ENCODE measurements around the gene ANKRD63. TPM values are rescaled to one million over a fixed set of nuclear protein-coding genes. Genes with fewer than 3 reads are reported as not detected.

ANKRD63 gene
- polyA plus RNA-seq, 1 experiment, result not detected

DNA sequence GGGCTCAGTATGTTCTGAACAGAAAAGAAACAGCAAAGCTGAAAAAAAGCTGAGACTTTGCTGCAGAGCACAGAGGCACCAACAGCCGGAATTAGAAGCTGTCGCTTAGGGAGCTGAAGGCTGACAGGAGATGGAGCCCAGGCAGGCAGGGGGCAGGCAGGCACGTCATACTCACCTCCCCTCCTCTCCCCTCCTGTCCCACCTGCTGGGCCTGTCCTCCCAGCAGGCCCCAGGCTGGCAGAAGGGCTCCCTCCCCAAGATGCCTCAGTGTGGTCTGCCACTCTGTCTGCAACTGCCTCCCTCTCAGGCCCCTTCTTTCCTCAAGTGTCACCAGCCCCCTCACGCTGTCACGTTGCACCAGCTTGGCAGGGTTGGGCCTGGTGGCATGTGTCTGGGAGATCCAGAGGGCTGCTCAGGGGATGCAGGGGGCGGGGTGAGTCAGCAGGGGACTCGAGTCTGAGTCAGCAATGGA, 3.2 kb upstream of the ANKRD63 start:
- DNase-seq (ENCODE audit: low read depth), result no peak
- Histone ChIP-seq H3K4me3 (ENCODE audit: low read depth, low read length) (no peak overlapping the region), H3K27me3 (ENCODE audit: control insufficient read depth, insufficient read depth, low read length) (peaks cover 23% of the 10 kb centered on the region), H3K36me3 (ENCODE audit: control insufficient read depth, insufficient read depth, low read length) (no peaks in the 10 kb centered on the region)
- TF ChIP-seq, protein P1, sequence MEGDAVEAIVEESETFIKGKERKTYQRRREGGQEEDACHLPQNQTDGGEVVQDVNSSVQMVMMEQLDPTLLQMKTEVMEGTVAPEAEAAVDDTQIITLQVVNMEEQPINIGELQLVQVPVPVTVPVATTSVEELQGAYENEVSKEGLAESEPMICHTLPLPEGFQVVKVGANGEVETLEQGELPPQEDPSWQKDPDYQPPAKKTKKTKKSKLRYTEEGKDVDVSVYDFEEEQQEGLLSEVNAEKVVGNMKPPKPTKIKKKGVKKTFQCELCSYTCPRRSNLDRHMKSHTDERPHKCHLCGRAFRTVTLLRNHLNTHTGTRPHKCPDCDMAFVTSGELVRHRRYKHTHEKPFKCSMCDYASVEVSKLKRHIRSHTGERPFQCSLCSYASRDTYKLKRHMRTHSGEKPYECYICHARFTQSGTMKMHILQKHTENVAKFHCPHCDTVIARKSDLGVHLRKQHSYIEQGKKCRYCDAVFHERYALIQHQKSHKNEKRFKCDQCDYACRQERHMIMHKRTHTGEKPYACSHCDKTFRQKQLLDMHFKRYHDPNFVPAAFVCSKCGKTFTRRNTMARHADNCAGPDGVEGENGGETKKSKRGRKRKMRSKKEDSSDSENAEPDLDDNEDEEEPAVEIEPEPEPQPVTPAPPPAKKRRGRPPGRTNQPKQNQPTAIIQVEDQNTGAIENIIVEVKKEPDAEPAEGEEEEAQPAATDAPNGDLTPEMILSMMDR (IDR thresholded peaks at IDR 0.05; ENCODE audit: insufficient read depth, low read depth, low read length), result no peak
- CTCF ChIA-PET, result interaction anchor here (1.1 to 2.8 kb wide), 8 partner anchors 11 to 221 kb away, joined by 3 to 13 read pairs (median 7); no protein-coding TSS in a partner anchor
- POLR2A ChIA-PET, result no interaction called here

DNA sequence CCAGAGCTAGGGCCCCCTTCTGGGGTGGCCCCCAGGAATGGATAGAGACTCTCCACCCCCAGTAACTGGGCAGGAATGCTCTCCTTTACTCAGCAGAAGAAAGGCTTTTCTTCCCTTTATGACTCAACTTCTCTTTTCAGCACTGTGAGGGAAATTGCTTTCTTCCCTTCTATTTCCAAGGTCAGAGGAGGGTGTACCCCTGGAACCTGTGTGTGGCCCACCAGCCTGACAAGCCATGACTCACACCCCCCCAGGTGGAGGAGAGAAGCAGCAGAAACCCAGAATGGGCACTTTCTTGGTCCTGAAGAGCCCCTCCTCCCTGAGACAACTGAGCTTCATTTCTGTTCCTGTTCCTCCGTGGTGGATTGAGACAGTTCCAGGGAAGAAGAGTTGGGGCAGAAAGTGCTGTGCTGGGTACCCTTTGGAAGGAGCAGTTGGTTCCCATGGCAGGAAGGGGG, 2.7 kb upstream of the ANKRD63 start:
- ChIA-PET POLR2A (no interaction called here), CTCF (interaction anchor here (0.6 to 2.8 kb wide), 11 partner anchors 10 to 183 kb away, joined by 3 to 13 read pairs (median 4); no protein-coding TSS in a partner anchor)
- DNase-seq (ENCODE audit: low read depth), result no peak
- H3K4me3 ChIP-seq (ENCODE audit: low read depth, low read length), result no peak overlapping the region
- H3K27me3 ChIP-seq (ENCODE audit: control insufficient read depth, insufficient read depth, low read length), result peaks cover 24% of the 10 kb centered on the region
- no peaks in the 10 kb centered on the region for H3K36me3 ChIP-seq (ENCODE audit: control insufficient read depth, insufficient read depth, low read length)
- TF ChIP-seq, protein P1 (IDR thresholded peaks at IDR 0.05; ENCODE audit: insufficient read depth, low read depth, low read length), result no peak

DNA sequence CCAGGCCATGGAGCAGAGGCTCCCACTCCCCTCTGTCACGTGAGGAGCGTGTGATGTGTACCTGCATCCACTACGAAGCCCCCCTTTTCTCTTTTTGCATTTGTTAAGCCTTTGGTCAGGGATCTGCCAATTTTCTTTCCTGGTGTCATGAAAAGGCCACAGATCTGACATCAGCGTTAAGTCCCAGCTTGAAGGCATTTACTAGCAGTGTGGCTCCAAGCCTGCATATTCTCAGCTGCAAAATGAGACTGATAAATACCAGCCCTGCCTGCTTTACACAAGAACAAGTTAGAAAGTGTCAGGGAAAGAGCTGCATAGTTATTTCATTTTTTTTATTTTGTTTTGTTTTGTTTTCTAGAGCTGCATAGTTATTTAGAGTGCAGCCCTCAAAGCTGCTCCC, 2.3 kb upstream of the ANKRD63 start:
- POLR2A ChIA-PET, result no interaction called here
- DNase-seq (ENCODE audit: low read depth), result no peak

DNA sequence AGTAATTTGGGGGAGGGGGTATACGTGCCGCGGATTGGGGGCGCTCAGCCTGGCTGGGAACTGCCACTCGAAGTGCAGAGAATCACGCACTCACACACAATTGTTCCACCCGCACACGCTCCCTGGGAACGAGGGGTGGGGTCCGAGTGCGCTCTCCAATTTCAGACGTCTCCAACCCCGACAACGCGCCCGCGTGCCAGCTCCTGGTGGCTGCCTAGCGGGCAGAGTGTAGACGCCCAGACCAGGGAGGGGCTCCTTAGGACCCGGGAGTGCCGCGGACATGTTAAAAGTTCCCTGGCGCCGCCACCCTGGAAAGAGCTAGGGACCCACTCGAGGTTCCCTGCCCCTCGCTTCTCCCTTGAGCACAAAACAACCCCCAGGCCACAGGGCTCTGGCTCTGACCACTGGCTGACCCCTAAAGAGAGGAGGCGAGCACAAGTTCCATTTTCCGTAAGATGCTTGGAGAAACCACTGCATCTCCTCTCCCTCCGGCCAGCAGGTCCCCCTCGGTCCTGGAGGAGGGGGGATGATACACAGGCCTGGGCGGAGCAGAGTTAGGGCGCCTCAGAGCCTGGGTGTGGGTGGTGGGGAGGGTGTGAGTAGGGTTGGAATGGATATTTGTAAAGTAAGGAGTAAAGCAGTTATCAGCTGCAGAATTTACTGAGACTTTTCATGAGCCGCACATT, 894 bp upstream of the ANKRD63 start:
- CTCF ChIA-PET, result interaction anchor here (0.8 to 2.7 kb wide), 4 partner anchors 9 to 66 kb away, joined by 3 to 8 read pairs (median 6); no protein-coding TSS in a partner anchor
- no peak for DNase-seq (ENCODE audit: low read depth)
- H3K4me3 ChIP-seq (ENCODE audit: low read depth, low read length), result no peak overlapping the region
- no peaks in the 10 kb centered on the region for H3K36me3 ChIP-seq (ENCODE audit: control insufficient read depth, insufficient read depth, low read length)
- TF ChIP-seq, protein P1 (IDR thresholded peaks at IDR 0.05; ENCODE audit: insufficient read depth, low read depth, low read length), result no peak
- POLR2A ChIA-PET, result no interaction called here
- H3K27me3 ChIP-seq (ENCODE audit: control insufficient read depth, insufficient read depth, low read length), result peaks cover 23% of the 10 kb centered on the region

More for the DNA sequence above, 2.3 kb upstream of the ANKRD63 start:
- Histone ChIP-seq H3K4me3 (ENCODE audit: low read depth, low read length) (no peak overlapping the region), H3K27me3 (ENCODE audit: control insufficient read depth, insufficient read depth, low read length) (peaks cover 24% of the 10 kb centered on the region), H3K36me3 (ENCODE audit: control insufficient read depth, insufficient read depth, low read length) (no peaks in the 10 kb centered on the region)
- CTCF ChIA-PET, result interaction anchor here (0.6 to 2.8 kb wide), 13 partner anchors 10 to 182 kb away, joined by 3 to 13 read pairs (median 4); no protein-coding TSS in a partner anchor
- TF ChIP-seq, protein P1 (IDR thresholded peaks at IDR 0.05; ENCODE audit: insufficient read depth, low read depth, low read length), result no peak

DNA sequence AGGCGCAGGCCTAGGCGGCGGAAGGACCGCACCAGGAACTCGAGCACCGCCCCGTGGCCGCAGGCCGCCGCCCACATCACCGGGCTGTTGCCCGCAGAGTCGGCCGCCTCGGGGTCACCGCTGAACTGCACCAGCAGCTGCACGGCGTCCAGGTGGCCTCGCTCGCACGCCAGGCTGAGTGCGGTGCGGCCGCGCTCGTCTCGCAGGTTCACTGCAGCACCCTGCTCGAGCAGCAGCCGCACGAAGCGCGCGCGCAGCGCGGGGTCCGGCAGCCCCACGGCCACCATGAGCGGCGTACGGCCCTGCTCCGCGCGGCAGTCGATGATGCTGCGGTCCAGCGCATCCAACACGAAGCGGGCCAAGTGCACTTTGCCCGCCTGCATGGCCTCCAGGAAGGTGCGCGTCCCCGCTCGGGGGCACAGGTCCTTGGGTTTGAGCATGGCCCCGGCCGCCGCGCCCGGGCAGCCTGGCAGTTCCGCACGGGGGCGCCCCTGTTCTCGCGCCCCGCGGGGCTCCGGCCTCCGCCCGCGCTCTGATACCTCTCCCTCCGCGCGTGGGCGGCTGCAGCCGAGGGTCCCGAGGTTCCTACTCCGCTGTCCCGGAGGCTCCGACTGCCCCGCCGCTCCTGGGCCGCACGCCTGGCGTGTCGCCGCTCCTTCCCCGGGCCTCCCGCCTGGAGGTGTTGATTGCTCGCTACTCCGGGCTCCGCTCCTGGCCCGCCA, 556 bp downstream of the ANKRD63 start:
- ChIA-PET POLR2A (no interaction called here), CTCF (interaction anchor here (1.0 to 1.7 kb wide), 5 partner anchors 7 to 76 kb away, joined by 3 to 8 read pairs (median 4); partner anchors contain the start of genes DISP2 and PAK6)
- peak overlapping the region; percentile 35 for H3K4me3 ChIP-seq (ENCODE audit: low read depth, low read length)
- no peaks in the 10 kb centered on the region for H3K36me3 ChIP-seq (ENCODE audit: control insufficient read depth, insufficient read depth, low read length)
- peaks cover 25% of the 10 kb centered on the region for H3K27me3 ChIP-seq (ENCODE audit: control insufficient read depth, insufficient read depth, low read length)
- TF ChIP-seq, protein P1 (IDR thresholded peaks at IDR 0.05; ENCODE audit: insufficient read depth, low read depth, low read length), result peak; percentile 30
- no peak for DNase-seq (ENCODE audit: low read depth)
